Astrocyte (in vitro differentiated cells and primary cell): ENCODE results near the gene CD99. TPM values are rescaled to one million over a fixed set of nuclear protein-coding genes. Genes with fewer than 3 reads are reported as not detected.

Source experiments
- DNase-seq: peaks from one replicate; pipeline ENCODE4 v3.0.0-alpha.2; 2010; ENCODE audit warnings: low read depth
- FAIRE-seq: peaks from 2 replicates; lab custom pipeline; 2011; peaks lifted over from hg19 to GRCh38; lab: Jason Lieb, UNC
- H2AFZ ChIP-seq: 2 replicates; pipeline ENCODE4 v1.6.0; 2012; ENCODE audit warnings: low read depth, low read length, inconsistent platforms
- H3K27ac ChIP-seq: 2 replicates; pipeline ENCODE4 v1.5.1; 2011; ENCODE audit warnings: low read depth, low read length, inconsistent platforms
- H3K27me3 ChIP-seq: 2 replicates; pipeline ENCODE4 v1.6.0; 2011; ENCODE audit warnings: low read length, inconsistent platforms; ENCODE audit not compliant: insufficient read depth
- H3K36me3 ChIP-seq: 2 replicates; pipeline ENCODE4 v1.5.1; 2011; ENCODE audit warnings: low read length, inconsistent platforms; ENCODE audit not compliant: insufficient read depth
- H3K4me1 ChIP-seq: 2 replicates; pipeline ENCODE4 v1.5.1; 2011; ENCODE audit warnings: low read length, inconsistent platforms; ENCODE audit not compliant: insufficient read depth
- H3K4me2 ChIP-seq: 2 replicates; pipeline ENCODE4 v1.6.0; 2012; ENCODE audit warnings: low read length, inconsistent platforms
- H3K4me3 ChIP-seq: 2 replicates; pipeline ENCODE4 v1.5.1; 2011; ENCODE audit warnings: low read depth, mild to moderate bottlenecking, low read length, inconsistent platforms; ENCODE audit not compliant: insufficient read depth
- H3K79me2 ChIP-seq: 2 replicates; pipeline ENCODE4 v1.6.0; 2012; ENCODE audit warnings: mild to moderate bottlenecking, low read length, inconsistent platforms; ENCODE audit not compliant: insufficient read depth
- H3K9ac ChIP-seq: 2 replicates; pipeline ENCODE4 v1.6.0; 2012; ENCODE audit warnings: mild to moderate bottlenecking, low read length, inconsistent platforms
- H3K9me3 ChIP-seq: 2 replicates; pipeline ENCODE4 v1.5.1; 2012; ENCODE audit warnings: low read depth, mild to moderate bottlenecking, low read length, inconsistent platforms; ENCODE audit not compliant: insufficient read depth
- H4K20me1 ChIP-seq: 2 replicates; pipeline ENCODE4 v1.6.0; 2012; ENCODE audit warnings: low read length, inconsistent platforms; ENCODE audit not compliant: insufficient read depth
- H3K27ac Mint-ChIP-seq: one replicate; pipeline ENCODE4 v1.8.0; 2021; ENCODE audit warnings: mild to moderate bottlenecking, mixed read lengths; ENCODE audit not compliant: unreplicated experiment
- H3K27me3 Mint-ChIP-seq: one replicate; pipeline ENCODE4 v1.8.0; 2021; ENCODE audit warnings: low read depth, mixed read lengths; ENCODE audit not compliant: unreplicated experiment
- H3K36me3 Mint-ChIP-seq: one replicate; pipeline ENCODE4 v1.8.0; 2021; ENCODE audit warnings: low read depth, mixed read lengths; ENCODE audit not compliant: unreplicated experiment
- H3K4me1 Mint-ChIP-seq: one replicate; pipeline ENCODE4 v1.8.0; 2021; ENCODE audit warnings: low read depth, mixed read lengths; ENCODE audit not compliant: unreplicated experiment
- H3K4me3 Mint-ChIP-seq: one replicate; pipeline ENCODE4 v1.8.0; 2021; ENCODE audit warnings: mild to moderate bottlenecking, moderate library complexity, mixed read lengths; ENCODE audit not compliant: unreplicated experiment
- H3K9me3 Mint-ChIP-seq: one replicate; pipeline ENCODE4 v1.8.0; 2021; ENCODE audit warnings: mild to moderate bottlenecking, mixed read lengths; ENCODE audit not compliant: unreplicated experiment
- EZH2 ChIP-seq: IDR thresholded peaks from 2 replicates; pipeline ENCODE4 v1.6.1; 2012; ENCODE audit warnings: mild to moderate bottlenecking, low read length, inconsistent platforms; ENCODE audit not compliant: insufficient read depth
- total RNA-seq: library from RNA; stranded (reverse); gene quantifications from 2 replicates; pipeline ENCODE4 v1.2.1, GENCODE V29; 2021
- TF ChIP-seq, protein P1 (sequence below): IDR thresholded peaks from 2 replicates; pipeline ENCODE4 v1.5.1; 2011; ENCODE audit warnings: low read depth, mild to moderate bottlenecking, inconsistent platforms, low read length, moderate library complexity; ENCODE audit not compliant: insufficient read depth

The CD99 gene
- total RNA-seq, 1 donor from 2014 or later: 448 TPM

DNA sequence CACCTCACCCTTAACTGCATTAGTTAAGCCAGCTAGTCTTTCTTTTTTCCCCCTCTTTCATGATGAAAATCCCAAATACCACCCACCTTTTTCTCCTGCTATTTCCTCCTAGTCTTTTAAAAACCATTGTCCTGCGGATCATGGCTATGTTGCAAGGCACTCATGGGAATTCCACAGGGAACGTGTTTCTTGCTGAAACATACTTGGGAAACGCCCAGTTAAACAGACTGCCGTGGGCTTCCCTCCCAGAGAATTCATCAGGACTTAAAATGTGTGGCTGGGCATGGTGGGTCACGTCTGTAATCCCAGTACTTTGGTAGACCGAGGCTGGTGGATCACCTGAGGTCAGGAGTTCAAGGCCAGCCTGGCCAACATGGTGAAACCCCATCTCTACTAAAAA lies 92.9 kb downstream of the CD99 start:
- H3K36me3 ChIP-seq: no peaks in the 10 kb centered on the region
- no peak overlapping the region for H3K27ac ChIP-seq
- TF ChIP-seq EZH2: no peak
- TF ChIP-seq, protein P1, sequence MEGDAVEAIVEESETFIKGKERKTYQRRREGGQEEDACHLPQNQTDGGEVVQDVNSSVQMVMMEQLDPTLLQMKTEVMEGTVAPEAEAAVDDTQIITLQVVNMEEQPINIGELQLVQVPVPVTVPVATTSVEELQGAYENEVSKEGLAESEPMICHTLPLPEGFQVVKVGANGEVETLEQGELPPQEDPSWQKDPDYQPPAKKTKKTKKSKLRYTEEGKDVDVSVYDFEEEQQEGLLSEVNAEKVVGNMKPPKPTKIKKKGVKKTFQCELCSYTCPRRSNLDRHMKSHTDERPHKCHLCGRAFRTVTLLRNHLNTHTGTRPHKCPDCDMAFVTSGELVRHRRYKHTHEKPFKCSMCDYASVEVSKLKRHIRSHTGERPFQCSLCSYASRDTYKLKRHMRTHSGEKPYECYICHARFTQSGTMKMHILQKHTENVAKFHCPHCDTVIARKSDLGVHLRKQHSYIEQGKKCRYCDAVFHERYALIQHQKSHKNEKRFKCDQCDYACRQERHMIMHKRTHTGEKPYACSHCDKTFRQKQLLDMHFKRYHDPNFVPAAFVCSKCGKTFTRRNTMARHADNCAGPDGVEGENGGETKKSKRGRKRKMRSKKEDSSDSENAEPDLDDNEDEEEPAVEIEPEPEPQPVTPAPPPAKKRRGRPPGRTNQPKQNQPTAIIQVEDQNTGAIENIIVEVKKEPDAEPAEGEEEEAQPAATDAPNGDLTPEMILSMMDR: no peak
- H3K4me1 ChIP-seq: no peaks in the 10 kb centered on the region
- no peak for FAIRE-seq
- H3K4me1 Mint-ChIP-seq: no peaks in the 10 kb centered on the region
- H3K27me3 ChIP-seq: no peaks in the 10 kb centered on the region
- no peaks in the 10 kb centered on the region for H3K9me3 ChIP-seq
- no peak overlapping the region for H3K27ac Mint-ChIP-seq
- H3K79me2 ChIP-seq: no peaks in the 10 kb centered on the region
- DNase-seq: no peak
- H3K4me2 ChIP-seq: no peak overlapping the region
- H3K27me3 Mint-ChIP-seq: peaks cover 6% of the 10 kb centered on the region
- H3K4me3 ChIP-seq: no peak overlapping the region
- H3K4me3 Mint-ChIP-seq: no peak overlapping the region
- H2AFZ ChIP-seq: no peak overlapping the region
- H3K36me3 Mint-ChIP-seq: no peaks in the 10 kb centered on the region
- H3K9ac ChIP-seq: no peak overlapping the region
- H4K20me1 ChIP-seq: no peaks in the 10 kb centered on the region
- H3K9me3 Mint-ChIP-seq: no peaks in the 10 kb centered on the region

DNA sequence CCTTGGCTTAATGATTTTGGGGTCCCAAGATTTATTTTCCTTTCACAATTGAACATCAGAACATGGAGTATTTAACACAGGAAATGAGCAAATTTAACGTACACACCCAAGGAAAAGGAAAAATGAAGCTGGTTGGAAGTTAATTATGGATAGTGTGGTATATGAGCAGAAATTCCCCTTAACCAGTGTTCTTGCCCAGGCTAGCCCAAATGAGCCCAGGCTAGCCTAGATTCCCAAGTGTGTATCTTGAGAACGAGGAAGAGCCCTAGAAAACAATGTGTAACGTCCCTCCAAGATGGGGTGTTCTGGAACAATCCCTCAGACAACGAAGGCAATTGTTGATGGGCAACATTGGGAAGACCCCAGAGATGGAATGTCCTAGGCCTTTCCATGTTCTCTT lies 94.4 kb downstream of the CD99 start:
- Histone ChIP-seq H2AFZ (no peak overlapping the region), H3K9ac (no peak overlapping the region), H3K4me3 (no peak overlapping the region), H3K79me2 (no peaks in the 10 kb centered on the region), H3K4me2 (no peak overlapping the region), H3K27ac (no peak overlapping the region), H3K9me3 (no peaks in the 10 kb centered on the region), H3K36me3 (no peaks in the 10 kb centered on the region), H4K20me1 (no peaks in the 10 kb centered on the region), H3K27me3 (no peaks in the 10 kb centered on the region), H3K4me1 (no peaks in the 10 kb centered on the region)
- no peak overlapping the region for H3K4me3 Mint-ChIP-seq
- H3K4me1 Mint-ChIP-seq: no peaks in the 10 kb centered on the region
- H3K27ac Mint-ChIP-seq: no peak overlapping the region
- H3K9me3 Mint-ChIP-seq: no peaks in the 10 kb centered on the region
- DNase-seq: no peak
- H3K27me3 Mint-ChIP-seq: peaks cover 4% of the 10 kb centered on the region
- H3K36me3 Mint-ChIP-seq: no peaks in the 10 kb centered on the region
- no peak for FAIRE-seq
- TF ChIP-seq EZH2: no peak
- TF ChIP-seq, protein P1: no peak

DNA sequence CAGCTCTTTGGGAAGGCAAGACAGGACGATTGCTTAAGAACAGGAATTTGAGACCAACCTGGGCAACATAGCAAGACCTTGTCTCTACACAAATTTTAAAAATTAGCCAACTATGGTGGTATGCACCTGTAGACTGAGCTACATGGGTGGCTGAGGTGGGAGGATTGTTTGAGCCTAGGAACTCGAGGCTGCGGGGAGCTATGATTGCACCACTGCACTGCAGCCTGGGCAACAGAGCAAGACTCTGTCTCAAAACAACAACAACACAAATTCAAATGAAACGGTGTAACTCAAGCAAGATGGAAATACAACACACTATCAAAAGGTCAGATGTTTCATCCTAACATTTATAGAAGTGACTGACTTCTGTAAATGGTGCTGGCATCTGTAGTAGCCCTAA lies 97.9 kb downstream of the CD99 start:
- Mint-ChIP-seq H3K4me1 (no peaks in the 10 kb centered on the region), H3K36me3 (no peaks in the 10 kb centered on the region), H3K9me3 (no peaks in the 10 kb centered on the region), H3K4me3 (no peak overlapping the region), H3K27ac (no peak overlapping the region), H3K27me3 (peaks cover 4% of the 10 kb centered on the region)
- Histone ChIP-seq H3K36me3 (no peaks in the 10 kb centered on the region), H3K4me2 (no peak overlapping the region), H3K27me3 (no peaks in the 10 kb centered on the region), H3K4me3 (no peak overlapping the region), H4K20me1 (no peaks in the 10 kb centered on the region), H3K9me3 (no peaks in the 10 kb centered on the region), H2AFZ (no peak overlapping the region), H3K27ac (no peak overlapping the region), H3K9ac (no peak overlapping the region), H3K4me1 (no peaks in the 10 kb centered on the region), H3K79me2 (no peaks in the 10 kb centered on the region)
- DNase-seq (no peak), FAIRE-seq (no peak)
- TF ChIP-seq EZH2: no peak
- TF ChIP-seq, protein P1: no peak
